GM12873 (cell line): ENCODE results near the gene ARMH2.

Experiments used
- CTCF ChIP-seq: IDR thresholded peaks from 2 replicates; pipeline ENCODE4 v1.5.1; 2012; ENCODE audit warnings: low read depth, mild to moderate bottlenecking, moderate library complexity, low read length, control low read depth; ENCODE audit not compliant: insufficient read depth; ENCODE audit errors: missing control alignments

ARMH2 gene

DNA sequence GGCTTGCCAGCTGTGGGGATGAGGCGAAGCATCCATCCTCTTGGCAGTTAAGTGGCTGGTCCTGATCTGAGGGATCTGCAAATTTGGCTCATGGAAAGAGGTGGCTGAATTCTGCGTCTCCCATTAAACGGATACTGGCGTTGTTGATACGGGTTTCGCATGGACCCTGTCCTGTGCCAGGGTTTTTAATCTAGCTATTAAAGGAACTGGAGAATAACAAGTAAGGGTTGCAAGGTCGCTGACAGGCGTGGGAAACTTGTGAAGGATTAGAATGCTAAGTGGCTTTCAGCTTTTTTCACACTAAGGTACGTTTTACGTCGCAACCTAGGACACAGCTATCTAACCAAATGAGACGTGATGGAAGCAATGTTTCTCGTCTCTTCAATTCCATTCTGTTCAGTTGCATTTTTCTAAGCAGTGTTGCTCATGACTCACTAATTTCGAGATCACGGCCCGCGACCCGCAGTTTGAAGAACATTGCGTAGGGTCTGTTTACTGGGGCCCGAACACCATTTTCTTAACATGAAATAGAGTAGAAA, 23.1 kb downstream of the ARMH2 start:
- no peak for TF ChIP-seq CTCF

DNA sequence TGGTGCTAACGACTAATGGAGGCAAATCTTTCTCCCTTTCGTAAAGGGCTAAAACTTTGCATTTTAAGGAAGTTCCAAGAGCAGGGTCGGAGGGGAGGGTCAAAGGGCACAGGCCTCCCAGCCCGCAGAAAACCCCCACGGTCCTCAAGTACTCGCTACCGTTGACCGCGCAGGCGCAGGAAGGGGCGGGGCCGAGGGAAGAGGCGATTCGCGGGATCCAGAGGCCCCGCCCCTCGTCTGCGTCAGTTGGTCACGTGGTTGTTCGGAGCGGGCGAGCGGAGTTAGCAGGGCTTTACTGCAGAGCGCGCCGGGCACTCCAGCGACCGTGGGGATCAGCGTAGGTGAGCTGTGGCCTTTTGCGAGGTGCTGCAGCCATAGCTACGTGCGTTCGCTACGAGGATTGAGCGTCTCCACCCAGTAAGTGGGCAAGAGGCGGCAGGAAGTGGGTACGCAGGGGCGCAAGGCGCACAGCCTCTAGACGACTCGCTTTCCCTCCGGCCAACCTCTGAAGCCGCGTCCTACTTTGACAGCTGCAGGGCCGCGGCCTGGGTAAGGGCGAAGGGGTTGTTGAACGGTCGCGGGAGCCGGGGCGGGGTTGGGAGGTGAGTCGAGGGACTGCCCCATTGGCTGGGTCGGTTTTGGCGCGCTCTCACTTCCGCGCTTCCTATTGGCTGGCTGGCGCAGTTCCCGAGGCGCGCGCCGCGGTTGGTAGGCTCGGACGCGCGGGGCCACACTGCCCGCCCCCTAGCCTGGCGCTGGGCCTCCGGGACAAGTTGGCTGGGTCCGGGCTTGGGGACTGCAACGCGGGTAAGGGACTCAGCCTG, 23.8 kb downstream of the ARMH2 start, which contains the start of gene GMNN:
TSS of gene GMNN (plus strand) at position 242 of the 824 bp plus-strand sequence. CDS start 2,310 bp downstream, outside the sequence.
- TF ChIP-seq CTCF, result no peak

DNA sequence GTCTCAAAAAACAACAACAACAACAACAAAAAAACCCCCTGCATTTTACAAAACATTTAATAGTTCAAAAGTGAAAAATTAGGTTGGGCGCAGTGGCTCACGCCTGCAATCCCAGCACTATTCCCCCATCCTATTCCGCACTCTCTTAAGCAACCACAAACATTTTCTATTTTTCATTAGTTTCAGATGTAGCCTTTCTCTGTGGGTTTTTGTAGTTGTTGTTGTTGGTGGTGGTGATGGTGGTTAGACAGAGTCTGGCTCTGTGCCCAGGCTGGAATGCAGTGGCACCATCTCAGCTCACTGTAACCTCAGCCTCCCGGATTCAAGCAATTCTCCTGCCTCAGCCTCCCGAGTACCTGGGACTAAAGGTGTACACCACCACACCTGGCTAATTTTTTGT, 30.4 kb downstream of the ARMH2 start:
- TF ChIP-seq CTCF, result no peak

GRCh38 chr6:24766680-24767462, 31.8 kb downstream of the ARMH2 start:
- TF ChIP-seq CTCF, result peak; percentile 40

GRCh38 chr6:24763578-24763977, 35.1 kb downstream of the ARMH2 start:
- no peak for TF ChIP-seq CTCF

DNA sequence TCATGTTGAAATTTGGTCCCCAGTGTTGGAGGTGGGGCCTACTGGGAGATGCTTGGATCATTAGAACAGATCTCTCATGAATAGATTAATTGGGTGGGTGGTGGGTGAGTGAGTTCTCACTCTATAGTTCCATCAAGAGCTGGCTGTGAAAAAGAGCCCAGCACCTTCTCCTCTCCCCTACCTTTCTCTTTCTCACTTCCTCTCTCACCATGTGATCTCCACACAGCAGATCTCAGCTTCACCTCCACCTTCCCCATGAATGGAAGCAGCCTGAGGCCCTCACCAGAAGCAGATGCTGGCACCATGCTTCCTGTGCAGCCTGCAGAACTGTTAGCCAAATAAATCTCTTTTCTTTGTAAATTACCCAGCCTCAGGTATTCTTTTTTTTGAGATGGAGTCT, 36.9 kb downstream of the ARMH2 start:
- no peak for TF ChIP-seq CTCF
